ENCODE data around the gene HP1BP3.

GRCh38 chr1:20751462-20751990 lies 35.6 kb downstream of the HP1BP3 start:
- TF ChIP-seq CTCF (IDR thresholded peaks at IDR 0.05; ENCODE audit: low read length) (no peak), EZH2 (IDR thresholded peaks at IDR 0.05; ENCODE audit: borderline replicate concordance, low read length) (no peak)

Data from OCI-LY1 (cell line).